ENCODE measurements around the gene SMC6.

Gene SMC6

GRCh38 chr2:17615147-17615546 lies 138.5 kb downstream of the SMC6 start:
- DNase-seq (ENCODE audit: low spot score), result no peak
- in situ Hi-C loops (cut with MboI; ENCODE audit: low pct_unique_long_range_greater_than_20kb, low sequenced_read_pairs, unreplicated experiment), result no loop called here
- TF ChIP-seq CTCF (IDR thresholded peaks at IDR 0.05; ENCODE audit: extremely low read depth, insufficient read depth, missing control alignments), result no peak

- TF ChIP-seq CTCF (IDR thresholded peaks at IDR 0.05; ENCODE audit: extremely low read depth, insufficient read depth, missing control alignments), result no peak
- in situ Hi-C loops (cut with MboI; ENCODE audit: low pct_unique_long_range_greater_than_20kb, low sequenced_read_pairs, unreplicated experiment), result no loop called here
- no peak for DNase-seq (ENCODE audit: low spot score)
These were observed 139.3 kb downstream of the SMC6 start for GRCh38 chr2:17614174-17614930.

Data from GM13977 (cell line).